HUES6 (cell line): ENCODE measurements around the gene FAM131C.

ENCODE experiments used
- H3K27ac ChIP-seq: 2 replicates; pipeline ENCODE4 v1.7.0; 2013; ENCODE audit warnings: low read depth, mild to moderate bottlenecking, low read length, inconsistent platforms
- H3K27me3 ChIP-seq: 2 replicates; pipeline ENCODE4 v1.6.1; 2013; ENCODE audit warnings: low read length; ENCODE audit not compliant: control insufficient read depth, insufficient read depth
- H3K36me3 ChIP-seq: 2 replicates; pipeline ENCODE4 v1.6.1; 2013; ENCODE audit warnings: low read length; ENCODE audit not compliant: control insufficient read depth, insufficient read depth
- H3K4me1 ChIP-seq: 2 replicates; pipeline ENCODE4 v1.6.1; 2013; ENCODE audit warnings: low read length; ENCODE audit not compliant: control insufficient read depth, insufficient read depth
- H3K4me3 ChIP-seq: 2 replicates; pipeline ENCODE4 v1.5.1; 2013; ENCODE audit warnings: low read depth, low read length
- H3K9ac ChIP-seq: one replicate; pipeline ENCODE4 v1.6.1; 2013; ENCODE audit warnings: mild to moderate bottlenecking, low read length
- H3K9me3 ChIP-seq: 2 replicates; pipeline ENCODE4 v1.6.1; 2013; ENCODE audit warnings: low read depth, low read length; ENCODE audit not compliant: control insufficient read depth, insufficient read depth

FAM131C gene

GRCh38 chr1:16087733-16088132 is 14.3 kb upstream of the FAM131C start:
- no peaks in the 10 kb centered on the region for H3K36me3 ChIP-seq
- no peaks in the 10 kb centered on the region for H3K27me3 ChIP-seq
- no peak overlapping the region for H3K27ac ChIP-seq
- no peak overlapping the region for H3K4me3 ChIP-seq
- H3K9me3 ChIP-seq: no peaks in the 10 kb centered on the region
- H3K9ac ChIP-seq: no peak overlapping the region
- peaks cover 12% of the 10 kb centered on the region; the same call in 1 of the 2 replicates for H3K4me1 ChIP-seq

- H3K9ac ChIP-seq: no peak overlapping the region
- H3K4me1 ChIP-seq: peaks cover 12% of the 10 kb centered on the region; the same call in 1 of the 2 replicates
- no peak overlapping the region for H3K4me3 ChIP-seq
- H3K27ac ChIP-seq: no peak overlapping the region
- H3K9me3 ChIP-seq: no peaks in the 10 kb centered on the region
- no peaks in the 10 kb centered on the region for H3K27me3 ChIP-seq
- H3K36me3 ChIP-seq: no peaks in the 10 kb centered on the region
These were observed 12.1 kb upstream of the FAM131C start for GRCh38 chr1:16085522-16085921.

- Histone ChIP-seq H3K9me3 (no peaks in the 10 kb centered on the region), H3K9ac (no peak overlapping the region), H3K27ac (no peak overlapping the region), H3K27me3 (no peaks in the 10 kb centered on the region), H3K36me3 (no peaks in the 10 kb centered on the region), H3K4me3 (no peak overlapping the region), H3K4me1 (peaks cover 14% of the 10 kb centered on the region)
These were observed 10.0 kb upstream of the FAM131C start for GRCh38 chr1:16083486-16083885.

GRCh38 chr1:16082283-16083038 is 9.0 kb upstream of the FAM131C start:
- H3K27ac ChIP-seq: no peak overlapping the region
- no peak overlapping the region for H3K4me3 ChIP-seq
- H3K9ac ChIP-seq: no peak overlapping the region
- 0 out of 2 replicates have a peak, but pooled peaks cover under 1% of the 10 kb centered on the region for H3K27me3 ChIP-seq
- H3K9me3 ChIP-seq: no peaks in the 10 kb centered on the region
- no peaks in the 10 kb centered on the region for H3K36me3 ChIP-seq
- H3K4me1 ChIP-seq: peaks cover 7% of the 10 kb centered on the region

- Histone ChIP-seq H3K36me3 (no peaks in the 10 kb centered on the region), H3K9me3 (no peaks in the 10 kb centered on the region), H3K9ac (no peak overlapping the region), H3K27ac (no peak overlapping the region), H3K4me3 (no peak overlapping the region), H3K4me1 (peaks cover 7% of the 10 kb centered on the region), H3K27me3 (peaks cover 8% of the 10 kb centered on the region; the same call in 1 of the 2 replicates)
These were observed 8.2 kb upstream of the FAM131C start for GRCh38 chr1:16081636-16082035.

GRCh38 chr1:16080422-16081150 is 7.1 kb upstream of the FAM131C start:
- Histone ChIP-seq H3K36me3 (no peaks in the 10 kb centered on the region), H3K9ac (no peak overlapping the region), H3K27me3 (peaks cover 19% of the 10 kb centered on the region), H3K4me3 (no peak overlapping the region), H3K9me3 (no peaks in the 10 kb centered on the region), H3K27ac (no peak overlapping the region), H3K4me1 (peaks cover 7% of the 10 kb centered on the region)

- Histone ChIP-seq H3K4me1 (peaks cover 9% of the 10 kb centered on the region), H3K27ac (no peak overlapping the region), H3K9me3 (no peaks in the 10 kb centered on the region), H3K36me3 (no peaks in the 10 kb centered on the region), H3K9ac (no peak overlapping the region), H3K27me3 (peaks cover 32% of the 10 kb centered on the region), H3K4me3 (no peak overlapping the region)
These were observed 5.6 kb upstream of the FAM131C start for GRCh38 chr1:16078925-16079656.

GRCh38 chr1:16077406-16078245 is 4.2 kb upstream of the FAM131C start:
- Histone ChIP-seq H3K27me3 (peaks cover 43% of the 10 kb centered on the region), H3K4me1 (peaks cover 11% of the 10 kb centered on the region), H3K4me3 (no peak overlapping the region), H3K27ac (no peak overlapping the region), H3K36me3 (no peaks in the 10 kb centered on the region), H3K9me3 (no peaks in the 10 kb centered on the region), H3K9ac (no peak overlapping the region)

- Histone ChIP-seq H3K4me3 (no peak overlapping the region), H3K9ac (no peak overlapping the region), H3K36me3 (no peaks in the 10 kb centered on the region), H3K4me1 (peaks cover 11% of the 10 kb centered on the region), H3K27ac (no peak overlapping the region), H3K27me3 (peaks cover 51% of the 10 kb centered on the region), H3K9me3 (no peaks in the 10 kb centered on the region)
These were observed 3.4 kb upstream of the FAM131C start for GRCh38 chr1:16076865-16077238.

- H3K9ac ChIP-seq: no peak overlapping the region
- H3K4me3 ChIP-seq: no peak overlapping the region
- no peak overlapping the region for H3K27ac ChIP-seq
These were observed 2.8 kb upstream of the FAM131C start for GRCh38 chr1:16076031-16076864.

More at GRCh38 chr1:16076031-16076864, 2.8 kb upstream of the FAM131C start:
- H3K27me3 ChIP-seq: peaks cover 57% of the 10 kb centered on the region
- no peaks in the 10 kb centered on the region for H3K36me3 ChIP-seq
- peaks cover 11% of the 10 kb centered on the region for H3K4me1 ChIP-seq
- no peaks in the 10 kb centered on the region for H3K9me3 ChIP-seq
